ENCODE data around the gene BMF. TPM values are rescaled to one million over a fixed set of nuclear protein-coding genes. Genes with fewer than 3 reads are reported as not detected.

The BMF gene
- total RNA-seq, 2 experiments from 2014 or later: 7.7 to 8.4 TPM

- ChIA-PET POLR2A (interaction anchor here (0.7 to 3.2 kb wide), 10 partner anchors 8 to 261 kb away, joined by 3 to 23 read pairs (median 4); partner anchors contain the start of gene BMF), CTCF (interaction anchor here (0.6 to 5.7 kb wide), 16 partner anchors 8 to 375 kb away, joined by 3 to 89 read pairs (median 6); partner anchors contain the start of genes BMF, PLCB2 and SRP14)
These were observed 61.1 kb downstream of the BMF start for GRCh38 chr15:40047415-40048210.

- POLR2A ChIA-PET: interaction anchor here (0.7 to 3.2 kb wide), 8 partner anchors 9 to 261 kb away, joined by 3 to 23 read pairs (median 4); partner anchors contain the start of gene BMF
- CTCF ChIA-PET: interaction anchor here (1.0 to 5.7 kb wide), 12 partner anchors 9 to 375 kb away, joined by 3 to 89 read pairs (median 6); partner anchors contain the start of gene BMF
These were observed 61.8 kb downstream of the BMF start for GRCh38 chr15:40046721-40047414.

GRCh38 chr15:40045572-40046217 is 63.0 kb downstream of the BMF start:
- ChIA-PET CTCF (interaction anchor here (0.7 to 5.7 kb wide), 14 partner anchors 8 to 233 kb away, joined by 3 to 89 read pairs (median 3); partner anchors contain the start of genes BMF and BUB1B), POLR2A (interaction anchor here (0.6 to 2.3 kb wide), 3 partner anchors 16 to 53 kb away, joined by 3 to 11 read pairs (median 9); no protein-coding TSS in a partner anchor)

GRCh38 chr15:40044717-40045571 is 63.7 kb downstream of the BMF start:
- POLR2A ChIA-PET: interaction anchor here (0.6 to 2.2 kb wide), 2 partner anchors 28 to 54 kb away, joined by 3 to 9 read pairs; no protein-coding TSS in a partner anchor

GRCh38 chr15:40043927-40044716 is 64.6 kb downstream of the BMF start:
- CTCF ChIA-PET: interaction anchor here (0.8 to 1.2 kb wide), 4 partner anchors 59 to 231 kb away, joined by 3 read pairs; no protein-coding TSS in a partner anchor
- POLR2A ChIA-PET: no interaction called here

More at GRCh38 chr15:40044717-40045571, 63.7 kb downstream of the BMF start:
- CTCF ChIA-PET: interaction anchor here (0.7 to 5.7 kb wide), 15 partner anchors 9 to 234 kb away, joined by 3 to 89 read pairs (median 3); partner anchors contain the start of genes BMF and BUB1B

GRCh38 chr15:40042791-40043320 is 65.8 kb downstream of the BMF start:
- POLR2A ChIA-PET: interaction anchor here (0.9 kb wide), 1 partner anchor 57 kb away, joined by 3 read pairs; no protein-coding TSS in a partner anchor
- CTCF ChIA-PET: no interaction called here

- ChIA-PET CTCF (interaction anchor here (1.0 to 2.9 kb wide), 4 partner anchors 61 to 234 kb away, joined by 3 to 11 read pairs (median 5); partner anchors contain the start of gene BMF), POLR2A (no interaction called here)
These were observed 67.9 kb downstream of the BMF start for GRCh38 chr15:40040770-40041169.

GRCh38 chr15:40040293-40040635 is 68.4 kb downstream of the BMF start:
- ChIA-PET POLR2A (interaction anchor here (0.9 to 1.3 kb wide), 2 partner anchors 62 to 122 kb away, joined by 3 to 4 read pairs; no protein-coding TSS in a partner anchor), CTCF (interaction anchor here (0.9 to 2.9 kb wide), 7 partner anchors 61 to 329 kb away, joined by 3 to 11 read pairs (median 4); partner anchors contain the start of gene BMF)

- ChIA-PET CTCF (interaction anchor here (0.7 to 2.9 kb wide), 12 partner anchors 10 to 330 kb away, joined by 3 to 11 read pairs (median 4); partner anchors contain the start of gene BMF), POLR2A (interaction anchor here (0.6 to 1.3 kb wide), 7 partner anchors 10 to 236 kb away, joined by 3 to 9 read pairs (median 4); no protein-coding TSS in a partner anchor)
These were observed 69.8 kb downstream of the BMF start, which contains the start of gene SRP14 for GRCh38 chr15:40038638-40039543. SRP14 (minus strand) TSS chr15:40039181; CDS start chr15:40039116, 65 bp downstream.

GRCh38 chr15:40038275-40038637 is 70.4 kb downstream of the BMF start:
- ChIA-PET CTCF (interaction anchor here (0.9 to 2.1 kb wide), 5 partner anchors 9 to 236 kb away, joined by 3 to 9 read pairs (median 6); partner anchors contain the start of gene BMF), POLR2A (interaction anchor here (0.6 to 1.0 kb wide), 2 partner anchors 10 to 105 kb away, joined by 6 to 8 read pairs; no protein-coding TSS in a partner anchor)

Other genes starting within 250 kb of the BMF start
- gene GPR176, start 188.6 kb downstream of the BMF start, total RNA-seq: under 1 TPM; 0.06 to 0.11 TPM
- 10 to 100 TPM; 24.5 to 25.1 TPM for gene EIF2AK4, start 174.8 kb downstream of the BMF start, total RNA-seq
- gene SRP14, start 69.7 kb downstream of the BMF start, total RNA-seq: 100 to 1,000 TPM; 195 to 206 TPM
- 10 to 100 TPM; 57.1 to 65.4 TPM for gene BUB1B, start 52.2 kb upstream of the BMF start, total RNA-seq
- gene PAK6, start 130.2 kb upstream of the BMF start, total RNA-seq: 1 to 10 TPM; 2.1 to 2.3 TPM
- gene ANKRD63, start 174.2 kb upstream of the BMF start, total RNA-seq: under 1 TPM in 1 of 2 experiments, not detected in 1; 0.17 TPM
- 10 to 100 TPM; 52.3 to 53.3 TPM for gene PLCB2, start 199.1 kb upstream of the BMF start, total RNA-seq
- 10 to 100 TPM; 15.4 to 19.3 TPM for gene INAFM2, start 214.8 kb upstream of the BMF start, total RNA-seq
- gene CCDC9B, start 232.1 kb upstream of the BMF start, total RNA-seq: under 1 TPM; 0.17 to 0.34 TPM
- not detected for gene PHGR1, start 242.2 kb upstream of the BMF start, total RNA-seq
- gene DISP2, start 249.3 kb upstream of the BMF start, total RNA-seq: under 1 TPM; 0.15 to 0.36 TPM

Data from activated CD8-positive, alpha-beta memory T cell treated with anti-CD3 and anti-CD28 coated beads for 36 hours (primary cell).